Caco-2 (cell line): ENCODE data around the gene C10orf120. TPM values are rescaled to one million over a fixed set of nuclear protein-coding genes. Genes with fewer than 3 reads are reported as not detected.

ENCODE experiments used
- BruUV-seq: library from RNA; stranded (reverse); fragments of 400-500 nt; replicated peaks from 2 replicates; lab custom pipeline; 2021; lab: Mats Ljungman, UMichigan
- CTCF ChIA-PET: fragments of 300-600 bp; sonication (Branson Sonifier 250); formaldehyde crosslinking; loops from one replicate; lab custom pipeline; 2022; ENCODE audit warnings: antibody characterized with exemption; lab: Charles Lee
- POLR2A ChIA-PET: fragments of 300-600 bp; sonication (Branson Sonifier 250); formaldehyde crosslinking; loops from one replicate; lab custom pipeline; 2022; ENCODE audit warnings: antibody characterized with exemption; lab: Charles Lee
- DNase-seq, 2 experiments: peaks; one replicate each; pipeline versions ENCODE4 v3.0.0 to v3.0.0-alpha.2; 2020 to 2022
- H3K27me3 ChIP-seq: replicated peaks from 2 replicates; pipeline ENCODE4 v1.6.0; 2011; ENCODE audit warnings: low read length; ENCODE audit not compliant: control insufficient read depth, insufficient read depth
- H3K36me3 ChIP-seq: 2 replicates; pipeline ENCODE4 v1.5.1; 2011; ENCODE audit warnings: low read length; ENCODE audit not compliant: control insufficient read depth, insufficient read depth
- H3K4me1 ChIP-seq: fragments of 250-450 bp; sonication (Bioruptor Pico); 2 replicates; pipeline ENCODE4 v1.5.1; 2020; ENCODE audit warnings: mild to moderate bottlenecking
- H3K4me3 ChIP-seq: 2 replicates; pipeline ENCODE4 v1.5.1; 2011; ENCODE audit warnings: low read depth, mild to moderate bottlenecking, control low read depth, low read length
- H3K9me3 ChIP-seq: fragments of 250-450 bp; sonication (Bioruptor Pico); 2 replicates; pipeline ENCODE4 v1.5.1; 2020; ENCODE audit warnings: mild to moderate bottlenecking, moderate library complexity
- H3K27ac Mint-ChIP-seq: one replicate; pipeline ENCODE4 v1.8.0; 2022; ENCODE audit warnings: mixed read lengths; ENCODE audit not compliant: unreplicated experiment
- H3K27me3 Mint-ChIP-seq: one replicate; pipeline ENCODE4 v1.8.0; 2022; ENCODE audit warnings: mixed read lengths; ENCODE audit not compliant: insufficient read depth, unreplicated experiment
- H3K36me3 Mint-ChIP-seq: one replicate; pipeline ENCODE4 v1.8.0; 2022; ENCODE audit warnings: mild to moderate bottlenecking, mixed read lengths; ENCODE audit not compliant: insufficient read depth, unreplicated experiment
- H3K4me1 Mint-ChIP-seq: one replicate; pipeline ENCODE4 v1.8.0; 2022; ENCODE audit warnings: low read depth, mixed read lengths; ENCODE audit not compliant: unreplicated experiment
- H3K4me3 Mint-ChIP-seq: one replicate; pipeline ENCODE4 v1.8.0; 2022; ENCODE audit warnings: mild to moderate bottlenecking, moderate library complexity, mixed read lengths; ENCODE audit not compliant: unreplicated experiment
- H3K9me3 Mint-ChIP-seq: one replicate; pipeline ENCODE4 v1.8.0; 2022; ENCODE audit warnings: mixed read lengths; ENCODE audit not compliant: unreplicated experiment
- CTCF ChIP-seq, 2 experiments: fragments of 200-600 bp in 1 of 2; IDR thresholded peaks; 1 replicate in 1 of 2; 2 replicates in 1 of 2; pipeline versions ENCODE4 v1.5.1 to v1.8.0; 2011 to 2022; ENCODE audit warnings: antibody characterized with exemption in 1 of 2, control low read depth in 1 of 2, inconsistent platforms in 1 of 2, low read depth in 1 of 2, low read length in 1 of 2, mild to moderate bottlenecking in 1 of 2, moderate library complexity in 1 of 2; ENCODE audit not compliant: insufficient read depth in 1 of 2, severe bottlenecking in 1 of 2, unreplicated experiment in 1 of 2
- intact Hi-C: fragments of 100-400 bp; cut with micrococcal nuclease; formaldehyde crosslinking; loops from one replicate; pipeline ENCODE4 v1.10.0; 2022; ENCODE audit not compliant: unreplicated experiment
- total RNA-seq: library from RNA; stranded (reverse); gene quantifications from 2 replicates; pipeline ENCODE4 v1.2.3, GENCODE V29; 2022

The C10orf120 gene
- total RNA-seq, 1 experiment from 2014 or later, result not detected

DNA sequence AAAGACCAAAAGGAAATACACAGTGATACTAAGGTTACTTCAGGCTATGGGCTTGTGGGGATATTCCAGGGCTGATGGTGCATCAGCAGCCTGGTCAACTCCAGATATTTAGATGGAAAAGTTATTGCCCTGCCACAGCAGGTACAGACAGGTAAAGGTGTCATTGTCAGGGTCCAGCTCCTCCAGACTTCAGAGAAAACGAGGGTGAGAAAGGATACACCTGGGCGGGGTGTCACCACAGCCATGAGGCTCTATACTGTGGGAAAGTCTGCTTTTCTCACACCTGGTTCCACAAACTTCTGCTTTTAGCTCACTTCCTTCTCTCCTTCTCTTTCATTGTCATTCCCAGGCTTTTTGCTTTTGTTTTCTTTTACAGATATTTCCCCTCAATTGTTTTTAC, 2.0 kb upstream of the C10orf120 start:
- POLR2A ChIA-PET, result no interaction called here
- peaks cover 4% of the 10 kb centered on the region for H3K27me3 Mint-ChIP-seq
- TF ChIP-seq CTCF (IDR thresholded peaks at IDR 0.05; ENCODE audit: insufficient read depth in 1 of 2, low read depth in 1 of 2, low read length in 1 of 2, severe bottlenecking in 1 of 2, unreplicated experiment in 1 of 2), result no peak
- no peaks in the 10 kb centered on the region for H3K36me3 ChIP-seq
- no peaks in the 10 kb centered on the region; the same call in 1 of the 2 replicates for H3K9me3 ChIP-seq
- no peaks in the 10 kb centered on the region for H3K9me3 Mint-ChIP-seq
- no TSS peak for BruUV-seq
- no peaks in the 10 kb centered on the region for H3K27me3 ChIP-seq
- CTCF ChIA-PET, result no interaction called here
- no peak overlapping the region for H3K4me3 ChIP-seq
- H3K27ac Mint-ChIP-seq, result no peak overlapping the region
- H3K36me3 Mint-ChIP-seq, result no peaks in the 10 kb centered on the region
- no peaks in the 10 kb centered on the region for H3K4me1 Mint-ChIP-seq
- no peak overlapping the region for H3K4me3 Mint-ChIP-seq
- no peaks in the 10 kb centered on the region for H3K4me1 ChIP-seq
- no peak for DNase-seq
- intact Hi-C loops, result loop anchor here (5.0 kb wide), 2 partner anchors 134 to 174 kb away; no protein-coding TSS in a partner anchor

GRCh38 chr10:122696687-122697086, 3.0 kb downstream of the C10orf120 start:
- ChIA-PET POLR2A (no interaction called here), CTCF (no interaction called here)
- intact Hi-C loops, result no loop called here
- TF ChIP-seq CTCF (IDR thresholded peaks at IDR 0.05; ENCODE audit: insufficient read depth in 1 of 2, low read depth in 1 of 2, low read length in 1 of 2, severe bottlenecking in 1 of 2, unreplicated experiment in 1 of 2), result no peak
- Mint-ChIP-seq H3K27me3 (peaks cover 6% of the 10 kb centered on the region), H3K9me3 (no peaks in the 10 kb centered on the region), H3K36me3 (no peaks in the 10 kb centered on the region), H3K4me1 (no peaks in the 10 kb centered on the region), H3K4me3 (no peak overlapping the region), H3K27ac (no peak overlapping the region)
- DNase-seq, result no peak
- H3K4me3 ChIP-seq, result no peak overlapping the region
- 0 out of 2 replicates have a peak, but pooled peaks cover 2% of the 10 kb centered on the region for H3K27me3 ChIP-seq
- BruUV-seq, result no TSS peak
- no peaks in the 10 kb centered on the region for H3K36me3 ChIP-seq
- no peaks in the 10 kb centered on the region for H3K9me3 ChIP-seq
- H3K4me1 ChIP-seq, result no peaks in the 10 kb centered on the region

GRCh38 chr10:122692744-122693143, 6.9 kb downstream of the C10orf120 start:
- Histone ChIP-seq H3K9me3 (no peaks in the 10 kb centered on the region), H3K4me1 (no peaks in the 10 kb centered on the region), H3K27me3 (0 out of 2 replicates have a peak, but pooled peaks cover 2% of the 10 kb centered on the region), H3K36me3 (no peaks in the 10 kb centered on the region), H3K4me3 (no peak overlapping the region)
- BruUV-seq, result no TSS peak
- H3K4me1 Mint-ChIP-seq, result no peaks in the 10 kb centered on the region
- H3K4me3 Mint-ChIP-seq, result no peak overlapping the region
- no peak for TF ChIP-seq CTCF (IDR thresholded peaks at IDR 0.05; ENCODE audit: insufficient read depth in 1 of 2, low read depth in 1 of 2, low read length in 1 of 2, severe bottlenecking in 1 of 2, unreplicated experiment in 1 of 2)
- peaks cover 6% of the 10 kb centered on the region for H3K27me3 Mint-ChIP-seq
- H3K27ac Mint-ChIP-seq, result no peak overlapping the region
- ChIA-PET POLR2A (no interaction called here), CTCF (no interaction called here)
- H3K9me3 Mint-ChIP-seq, result no peaks in the 10 kb centered on the region
- DNase-seq, result no peak
- no peaks in the 10 kb centered on the region for H3K36me3 Mint-ChIP-seq
- intact Hi-C loops, result no loop called here
